Activated CD4-positive, CD25-positive, alpha-beta regulatory T cell treated with anti-CD3 and anti-CD28 coated beads, Interleukin-2, amount 50 U/mL, for 24 hours (primary cell): ENCODE measurements around the gene STK39.
A peak's percentile ranks its signal among the peaks of the same experiment; 100 is the strongest.

Source experiments
- ATAC-seq, 2 donors: fragments of 150-1000 bp; cut with Tn5 transposase; one replicate each; pipeline ENCODE4 v1.10.0; 2021; ENCODE audit warnings: mild to moderate bottlenecking in 1 of 2, moderate library complexity in 1 of 2

Gene STK39

GRCh38 chr2:168241746-168242145, 5.6 kb downstream of the STK39 start:
- ATAC-seq: no peak

DNA sequence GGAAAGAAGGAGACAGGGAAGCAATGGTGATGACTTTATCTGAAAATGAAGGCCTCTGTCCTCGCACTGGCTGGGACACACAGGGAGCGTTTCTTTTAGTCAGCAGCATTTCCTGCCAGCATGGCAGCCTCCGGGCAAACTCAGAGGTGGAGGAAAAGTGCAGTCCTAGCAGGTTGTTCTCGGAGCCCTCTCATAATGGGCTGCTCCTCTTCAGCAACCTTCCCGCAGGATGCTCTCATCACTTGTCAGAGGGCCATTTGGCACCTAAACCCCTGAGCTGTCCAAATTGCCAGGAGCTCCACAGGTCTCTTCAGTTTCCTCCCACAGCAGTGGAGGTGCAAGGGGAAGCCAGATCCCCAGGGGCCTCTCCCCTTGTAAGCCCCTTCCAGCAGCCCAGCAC, 6.2 kb downstream of the STK39 start:
- no peak for ATAC-seq

- ATAC-seq: no peak
Measured at GRCh38 chr2:168239281-168239680, 8.1 kb downstream of the STK39 start.

- ATAC-seq: no peak
Measured at GRCh38 chr2:168237741-168238140, 9.7 kb downstream of the STK39 start.

- peak; percentile 64 for ATAC-seq
Measured at GRCh38 chr2:168234407-168235085, 12.8 kb downstream of the STK39 start.

- peak; percentile 74 to 78 for ATAC-seq
Measured at GRCh38 chr2:168233726-168234406, 13.5 kb downstream of the STK39 start.

DNA sequence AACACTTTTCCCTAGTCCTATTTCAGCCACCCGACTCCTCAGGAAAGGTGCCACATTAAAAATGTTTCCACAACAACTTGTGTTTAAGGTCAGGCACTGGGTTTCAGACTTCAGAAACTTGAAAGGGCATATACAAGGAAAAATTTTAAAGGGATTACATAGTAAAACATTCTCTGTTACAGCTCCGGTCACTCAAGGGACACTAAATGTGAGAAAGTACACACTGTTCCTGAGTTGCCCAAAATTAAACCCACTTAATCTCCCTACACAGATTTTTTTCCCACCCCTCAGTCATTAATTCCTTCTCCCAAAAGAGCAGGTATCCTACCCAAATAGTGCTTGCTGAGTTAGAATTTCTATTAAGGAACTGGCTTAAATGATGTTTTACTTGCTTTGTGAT, 14.2 kb downstream of the STK39 start:
- no peak for ATAC-seq

DNA sequence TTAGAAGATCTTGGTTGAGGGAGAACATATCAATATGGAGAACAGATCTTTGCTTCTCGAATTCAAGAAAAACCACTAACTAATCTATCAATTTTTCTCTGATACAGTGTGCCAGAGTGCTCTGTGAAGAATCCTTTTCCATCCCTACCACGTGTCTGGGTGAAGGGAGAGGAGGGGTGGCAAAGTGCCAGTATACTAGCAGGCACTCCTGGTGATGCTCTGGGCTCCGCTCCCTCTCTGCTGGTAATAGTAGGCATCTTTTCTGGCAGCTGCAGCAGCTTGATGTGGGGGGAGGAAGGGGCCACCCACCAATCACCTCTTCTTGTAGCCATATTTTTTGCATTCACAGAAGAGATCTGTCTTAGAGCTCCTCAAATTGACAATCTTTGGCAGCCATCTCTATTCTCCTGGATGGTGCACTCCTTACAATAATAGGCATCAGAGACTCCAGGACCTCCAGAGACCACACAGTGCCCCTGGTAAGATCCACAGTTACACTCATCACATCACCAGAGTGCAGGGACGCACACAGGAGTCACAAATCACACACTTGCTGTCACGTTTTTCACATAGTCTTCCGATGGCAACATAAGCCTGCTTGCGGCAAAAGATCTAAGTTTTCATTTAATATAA, 15.7 kb downstream of the STK39 start:
- no peak for ATAC-seq

DNA sequence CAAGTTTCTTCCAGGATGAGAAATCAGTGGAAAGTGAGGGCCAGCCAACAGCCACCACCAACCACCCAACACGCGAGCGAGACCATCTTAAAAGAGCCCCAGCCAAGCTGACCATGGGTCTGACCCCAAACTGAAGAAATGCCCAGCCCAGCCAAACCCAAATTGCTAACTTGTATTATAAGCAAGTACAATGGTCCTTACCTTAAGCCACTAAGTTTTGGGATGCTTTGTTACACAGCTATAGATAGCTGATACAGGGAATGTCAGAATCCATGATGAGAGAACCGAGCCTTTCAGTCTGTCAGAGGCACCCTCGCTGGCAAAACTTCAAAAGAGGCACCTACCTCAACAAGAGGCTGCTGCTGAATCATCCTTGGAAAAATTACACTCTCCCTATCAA, 17.0 kb downstream of the STK39 start:
- ATAC-seq: no peak

GRCh38 chr2:168224346-168224745, 23.0 kb downstream of the STK39 start:
- ATAC-seq: peak; percentile 62 to 63

DNA sequence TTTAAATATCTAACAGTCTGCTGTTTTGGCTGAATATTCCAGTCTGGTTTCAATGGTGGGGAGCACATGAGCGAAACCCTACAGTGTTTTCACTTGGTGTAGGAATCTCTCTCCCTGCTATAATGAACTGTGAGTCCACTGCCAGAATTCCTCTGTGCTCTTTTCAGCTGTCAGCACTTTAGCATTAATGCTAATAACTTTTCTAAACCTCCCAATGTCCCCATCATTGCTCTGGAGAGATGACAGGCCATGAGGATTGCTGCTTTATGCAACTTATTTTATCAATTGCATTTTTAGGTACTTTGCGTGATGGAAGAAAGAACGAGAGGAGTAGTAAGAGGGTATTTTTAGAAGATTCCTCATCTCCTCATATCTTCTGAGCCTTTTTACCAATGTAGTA, 25.3 kb downstream of the STK39 start:
- no peak for ATAC-seq

- no peak for ATAC-seq
Measured at GRCh38 chr2:168220965-168221819, 26.2 kb downstream of the STK39 start.

- no peak for ATAC-seq
Measured at GRCh38 chr2:168217920-168218319, 29.5 kb downstream of the STK39 start.

- no peak for ATAC-seq
Measured at GRCh38 chr2:168216351-168217005, 30.9 kb downstream of the STK39 start.

DNA sequence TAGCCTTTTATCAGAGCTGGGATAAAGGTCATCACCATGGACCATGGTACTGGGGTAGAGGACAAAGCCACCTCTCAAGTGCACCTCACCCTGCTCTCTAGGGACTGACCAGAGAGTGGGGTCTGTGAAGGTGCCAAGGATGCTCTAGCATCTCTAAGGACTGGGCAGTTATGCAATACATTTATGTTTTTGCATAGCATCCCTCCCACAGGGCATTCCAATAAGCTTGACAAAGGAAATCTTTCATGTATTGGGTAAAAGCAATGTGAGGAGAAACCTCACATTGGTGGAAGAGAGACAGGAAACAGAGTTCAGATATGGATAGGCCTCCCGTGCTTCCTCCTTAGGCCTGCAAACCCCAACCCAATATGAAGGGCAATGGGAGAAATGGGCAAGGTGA, 31.6 kb downstream of the STK39 start:
- ATAC-seq: no peak

DNA sequence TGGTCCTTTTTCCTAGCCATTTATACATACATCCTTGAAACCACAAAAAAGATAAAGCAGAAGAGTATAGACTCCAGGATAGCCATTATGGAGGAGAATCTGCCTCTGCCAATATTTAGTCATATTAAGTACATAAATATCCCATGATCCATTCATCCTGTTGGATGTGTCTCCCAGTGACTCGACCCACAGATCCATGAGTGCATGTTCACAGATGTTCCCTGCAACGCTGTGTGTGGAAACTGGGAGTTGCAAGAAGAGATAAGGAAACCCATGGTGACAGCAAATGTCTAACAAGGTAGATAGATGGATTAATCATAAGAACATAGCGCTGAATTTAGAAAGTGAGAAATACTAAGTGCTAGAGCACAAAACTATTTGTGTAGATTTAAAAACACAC, 34.5 kb downstream of the STK39 start:
- no peak for ATAC-seq

DNA sequence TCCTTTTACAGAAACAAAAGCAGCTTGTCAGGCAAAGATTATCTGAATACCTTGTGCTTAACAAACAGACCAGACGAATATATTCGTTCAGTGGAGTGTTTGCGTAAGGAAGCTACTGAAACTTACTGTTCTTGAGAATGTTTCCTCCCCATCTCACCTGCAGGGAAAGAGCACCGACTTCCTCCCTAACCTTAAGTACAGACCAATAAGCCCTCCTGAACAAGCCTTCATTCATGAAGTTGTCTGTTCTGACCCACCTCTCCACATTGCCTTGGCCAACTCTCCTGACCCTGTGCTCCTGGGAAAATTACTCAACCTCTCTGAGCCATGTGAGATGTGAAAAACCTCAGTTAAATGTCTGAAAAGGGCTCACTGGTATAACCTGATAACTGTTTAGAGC, 35.2 kb downstream of the STK39 start:
- ATAC-seq: no peak

DNA sequence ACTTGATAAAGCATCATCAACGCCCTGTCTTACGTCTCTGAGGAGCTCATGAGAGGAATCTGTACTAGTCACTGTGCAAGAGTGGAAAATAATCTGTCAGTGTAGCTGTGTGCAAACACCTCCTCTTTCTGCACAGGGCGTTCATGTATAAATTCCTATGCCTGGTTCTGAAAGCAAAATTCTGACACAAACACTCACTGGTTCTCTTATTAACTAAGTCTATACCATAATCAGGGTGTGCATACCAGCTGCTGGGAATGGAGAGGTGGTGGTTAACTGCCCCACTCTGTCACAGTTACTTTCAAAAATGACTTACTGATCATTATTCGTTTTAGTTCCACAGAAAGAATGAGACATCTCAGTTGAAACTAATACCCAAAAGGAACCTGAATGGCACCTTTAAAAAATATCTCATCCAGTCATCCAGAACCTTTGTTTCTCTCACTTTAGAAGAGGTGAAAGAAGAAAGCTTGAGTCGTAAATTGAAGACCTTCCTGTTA, 35.7 kb downstream of the STK39 start:
- ATAC-seq: peak; percentile 80 to 83

- ATAC-seq: peak; percentile 73 to 79
Measured at GRCh38 chr2:168210895-168211570, 36.4 kb downstream of the STK39 start.

DNA sequence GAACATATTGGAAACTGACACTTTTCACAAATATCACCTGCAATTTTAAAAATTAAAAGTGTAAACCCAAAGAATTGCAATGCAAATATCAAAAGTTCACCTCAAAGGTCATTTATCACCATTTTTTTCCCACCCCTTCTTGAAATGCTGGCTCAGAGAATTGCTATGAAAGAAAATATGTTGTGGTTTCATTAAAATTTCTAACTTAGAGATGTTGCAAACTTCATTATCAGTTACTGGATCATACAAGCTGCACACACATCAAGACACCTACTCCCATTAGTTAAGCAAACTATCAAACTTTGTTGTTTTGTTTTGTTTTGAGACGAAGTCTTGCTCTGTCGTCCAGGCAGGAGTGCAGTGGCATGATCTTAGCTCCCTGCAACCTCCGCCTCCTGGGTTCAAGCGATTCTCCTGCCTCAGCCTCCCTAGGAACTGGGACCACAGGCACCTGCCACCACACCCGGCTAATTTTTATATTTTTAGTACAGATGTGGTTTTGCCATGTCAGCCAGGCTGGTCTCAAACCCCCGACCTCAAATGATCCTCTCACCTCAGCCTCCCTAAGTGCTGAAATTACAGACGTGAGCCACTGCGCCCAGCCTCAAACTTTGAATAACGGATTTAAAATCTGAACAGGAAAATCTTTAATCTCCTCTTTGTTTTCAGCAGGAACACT, 37.0 kb downstream of the STK39 start:
- no peak for ATAC-seq

GRCh38 chr2:168208652-168209051, 38.7 kb downstream of the STK39 start:
- no peak for ATAC-seq
